Effector memory CD8-positive, alpha-beta T cell (primary cell): ENCODE data around the gene HNRNPA1L2.
"Not testable (repeated sequence)": the region's sequence is repeated elsewhere in the genome, so short reads cannot be mapped to it uniquely, and the experiment has no call there.

Experiments
- ATAC-seq: fragments of 150-1000 bp; cut with Tn5 transposase; replicated peaks from 2 replicates; pipeline ENCODE4 v1.10.0; 2021; ENCODE audit warnings: mild to moderate bottlenecking, moderate library complexity
- DNase-seq, 3 experiments: peaks; one replicate each; pipeline ENCODE4 v3.0.0; 2021
- H3K27ac Mint-ChIP-seq, 2 donors: one replicate each; pipeline ENCODE4 v1.8.0; 2022; ENCODE audit warnings: mild to moderate bottlenecking in 2 of 2, mixed read lengths in 2 of 2, moderate library complexity in 2 of 2
- H3K27me3 Mint-ChIP-seq, 2 donors: one replicate each; pipeline ENCODE4 v1.8.0; 2022; ENCODE audit warnings: mixed read lengths in 2 of 2
- H3K36me3 Mint-ChIP-seq: one replicate; pipeline ENCODE4 v1.8.0; 2022; ENCODE audit warnings: mild to moderate bottlenecking, moderate library complexity, mixed read lengths; ENCODE audit not compliant: insufficient read depth
- H3K4me1 Mint-ChIP-seq, 2 donors: one replicate each; pipeline ENCODE4 v1.8.0; 2022; ENCODE audit warnings: low read depth in 2 of 2, mixed read lengths in 2 of 2
- H3K4me3 Mint-ChIP-seq, 2 donors: one replicate each; pipeline ENCODE4 v1.8.0; 2022; ENCODE audit warnings: mild to moderate bottlenecking in 2 of 2, mixed read lengths in 2 of 2, moderate library complexity in 2 of 2
- H3K9me3 Mint-ChIP-seq, 2 donors: one replicate each; pipeline ENCODE4 v1.8.0; 2022; ENCODE audit warnings: mixed read lengths in 2 of 2

HNRNPA1L2 gene

GRCh38 chr13:52610158-52610557, 32.1 kb upstream of the HNRNPA1L2 start:
- H3K4me3 Mint-ChIP-seq, DNase-seq, H3K4me1 Mint-ChIP-seq, H3K27ac Mint-ChIP-seq, H3K9me3 Mint-ChIP-seq, ATAC-seq, H3K36me3 Mint-ChIP-seq: not testable (repeated sequence)
- H3K27me3 Mint-ChIP-seq = peaks cover 15 to 34% of the 10 kb centered on the region in 2 donors

- H3K4me3 Mint-ChIP-seq = peak overlapping the region in 1 of 2 donors; percentile 41
- DNase-seq = no peak
- H3K27ac Mint-ChIP-seq = no peak overlapping the region
- ATAC-seq = no peak
- no peaks in the 10 kb centered on the region for H3K9me3 Mint-ChIP-seq
- H3K4me1 Mint-ChIP-seq = peaks cover 21 to 23% of the 10 kb centered on the region in 2 donors
- H3K36me3 Mint-ChIP-seq = peaks cover 12% of the 10 kb centered on the region
- H3K27me3 Mint-ChIP-seq = peaks cover 7 to 9% of the 10 kb centered on the region in 2 donors
Observed at GRCh38 chr13:52615134-52615801, 27.0 kb upstream of the HNRNPA1L2 start.

GRCh38 chr13:52615812-52616211, 26.4 kb upstream of the HNRNPA1L2 start:
- DNase-seq = no peak
- Mint-ChIP-seq H3K27ac (peak overlapping the region; percentile 96 to 97), H3K4me3 (peak overlapping the region; percentile 96 to 99)

GRCh38 chr13:52617070-52618060, 24.9 kb upstream of the HNRNPA1L2 start:
- peaks cover 18% of the 10 kb centered on the region for H3K36me3 Mint-ChIP-seq
- peak overlapping the region; percentile 96 to 99 for H3K4me3 Mint-ChIP-seq
- peaks cover 21 to 23% of the 10 kb centered on the region in 2 donors for H3K4me1 Mint-ChIP-seq
- H3K9me3 Mint-ChIP-seq = no peaks in the 10 kb centered on the region
- peak; percentile 74 to 83 (median 80) for DNase-seq
- ATAC-seq = peak; percentile 92
- H3K27ac Mint-ChIP-seq = peak overlapping the region; percentile 96 to 97
- H3K27me3 Mint-ChIP-seq = no peaks in the 10 kb centered on the region

More at GRCh38 chr13:52615812-52616211, 26.4 kb upstream of the HNRNPA1L2 start:
- Mint-ChIP-seq H3K36me3 (peaks cover 12% of the 10 kb centered on the region), H3K4me1 (peaks cover 21 to 23% of the 10 kb centered on the region in 2 donors), H3K9me3 (no peaks in the 10 kb centered on the region), H3K27me3 (peaks cover 7 to 8% of the 10 kb centered on the region in 2 donors)
- ATAC-seq = no peak

- not testable (repeated sequence) for H3K4me1 Mint-ChIP-seq, H3K27me3 Mint-ChIP-seq, H3K9me3 Mint-ChIP-seq, H3K4me3 Mint-ChIP-seq, ATAC-seq, H3K27ac Mint-ChIP-seq, DNase-seq
- H3K36me3 Mint-ChIP-seq = peaks cover 55% of the 10 kb centered on the region
Observed at GRCh38 chr13:52631083-52631690, 11.0 kb upstream of the HNRNPA1L2 start.

GRCh38 chr13:52638666-52639328, 3.4 kb upstream of the HNRNPA1L2 start:
- ATAC-seq = no peak
- H3K27me3 Mint-ChIP-seq = no peaks in the 10 kb centered on the region
- DNase-seq = no peak
- peaks cover 3 to 6% of the 10 kb centered on the region in 2 donors for H3K4me1 Mint-ChIP-seq
- H3K9me3 Mint-ChIP-seq = peaks cover 0 to 2% of the 10 kb centered on the region in 2 donors
- H3K36me3 Mint-ChIP-seq = peaks cover 28% of the 10 kb centered on the region
- H3K4me3 Mint-ChIP-seq = no peak overlapping the region
- H3K27ac Mint-ChIP-seq = no peak overlapping the region

GRCh38 chr13:52644108-52644507, 1.9 kb downstream of the HNRNPA1L2 start:
- H3K9me3 Mint-ChIP-seq = peaks cover 0 to 2% of the 10 kb centered on the region in 2 donors
- H3K36me3 Mint-ChIP-seq = peaks cover 8% of the 10 kb centered on the region
- peaks cover 3 to 6% of the 10 kb centered on the region in 2 donors for H3K4me1 Mint-ChIP-seq
- no peak overlapping the region for H3K27ac Mint-ChIP-seq
- ATAC-seq (no peak), DNase-seq (no peak)
- no peaks in the 10 kb centered on the region for H3K27me3 Mint-ChIP-seq
- H3K4me3 Mint-ChIP-seq = no peak overlapping the region

GRCh38 chr13:52646967-52647366, 4.7 kb downstream of the HNRNPA1L2 start:
- peak overlapping the region; percentile 13 to 33 for H3K27ac Mint-ChIP-seq
- H3K4me1 Mint-ChIP-seq = peaks cover 6 to 13% of the 10 kb centered on the region in 2 donors
- H3K36me3 Mint-ChIP-seq = peaks cover 2% of the 10 kb centered on the region
- no peaks in the 10 kb centered on the region for H3K27me3 Mint-ChIP-seq
- H3K9me3 Mint-ChIP-seq = peaks cover 0 to 2% of the 10 kb centered on the region in 2 donors
- H3K4me3 Mint-ChIP-seq = no peak overlapping the region
- ATAC-seq = no peak
- DNase-seq = no peak

GRCh38 chr13:52650731-52651130, 8.5 kb downstream of the HNRNPA1L2 start:
- ATAC-seq = no peak
- no peak overlapping the region for H3K4me3 Mint-ChIP-seq
- H3K27ac Mint-ChIP-seq = no peak overlapping the region
- H3K27me3 Mint-ChIP-seq = no peaks in the 10 kb centered on the region
- DNase-seq = no peak
- H3K9me3 Mint-ChIP-seq = no peaks in the 10 kb centered on the region
- peaks cover 7 to 11% of the 10 kb centered on the region in 2 donors for H3K4me1 Mint-ChIP-seq
- no peaks in the 10 kb centered on the region for H3K36me3 Mint-ChIP-seq

- no peak overlapping the region for H3K27ac Mint-ChIP-seq
- H3K4me3 Mint-ChIP-seq = no peak overlapping the region
- peaks cover 7 to 11% of the 10 kb centered on the region in 2 donors for H3K4me1 Mint-ChIP-seq
- no peak for ATAC-seq
- H3K9me3 Mint-ChIP-seq = no peaks in the 10 kb centered on the region
- H3K36me3 Mint-ChIP-seq = no peaks in the 10 kb centered on the region
- H3K27me3 Mint-ChIP-seq = no peaks in the 10 kb centered on the region
- DNase-seq = no peak
Observed at GRCh38 chr13:52651897-52652195, 9.6 kb downstream of the HNRNPA1L2 start.

- Mint-ChIP-seq H3K4me3 (no peak within 1 kb of the TSS), H3K27me3 (no peaks in the 10 kb centered on the region), H3K9me3 (no peaks in the 10 kb centered on the region), H3K36me3 (no peaks in the 10 kb centered on the region), H3K4me1 (peaks cover 7 to 11% of the 10 kb centered on the region in 2 donors), H3K27ac (no peak within 1 kb of the TSS)
- DNase-seq (peak; percentile 91 to 93 (median 93)), ATAC-seq (peak; percentile 90)
Observed at GRCh38 chr13:52652196-52652979, 10.2 kb downstream of the HNRNPA1L2 start, which contains the start of gene SUGT1. Gene SUGT1 (plus strand): TSS chr13:52652836. CDS start chr13:52652921, 85 bp downstream.

GRCh38 chr13:52652980-52653303, 10.7 kb downstream of the HNRNPA1L2 start:
- H3K27me3 Mint-ChIP-seq = no peaks in the 10 kb centered on the region
- peaks cover 4% of the 10 kb centered on the region for H3K36me3 Mint-ChIP-seq
- no peak overlapping the region for H3K4me3 Mint-ChIP-seq
- no peaks in the 10 kb centered on the region for H3K9me3 Mint-ChIP-seq
- H3K4me1 Mint-ChIP-seq = peaks cover 7 to 11% of the 10 kb centered on the region in 2 donors
- ATAC-seq = peak; percentile 20
- no peak overlapping the region for H3K27ac Mint-ChIP-seq
- DNase-seq = no peak
